CD4-positive, alpha-beta T cell treated with Interleukin-12 subunit alpha and Interleukin-12 subunit beta, for 1 hour (primary cell): Measurements from ENCODE around the gene SMARCA4.

Experiments used
- DNase-seq: peaks from one replicate; pipeline ENCODE4 v3.0.0-alpha.2; 2020

Gene SMARCA4

GRCh38 chr19:11106477-11106876, 145.6 kb downstream of the SMARCA4 start:
- no peak for DNase-seq

GRCh38 chr19:11108746-11109145, 147.9 kb downstream of the SMARCA4 start:
- DNase-seq, result no peak

GRCh38 chr19:11111117-11111770, 150.4 kb downstream of the SMARCA4 start:
- no peak for DNase-seq

- no peak for DNase-seq
These were observed 150.9 kb downstream of the SMARCA4 start for GRCh38 chr19:11111771-11112144.
